HT1080 (cell line): ENCODE results near the gene RIIAD1. TPM values are rescaled to one million over a fixed set of nuclear protein-coding genes. Genes with fewer than 3 reads are reported as not detected.

Experiments used
- small RNA-seq: library from RNA; depleted of rRNA; stranded (forward); fragments of <200 nt; gene quantifications from one replicate; pipeline ENCODE3, GENCODE V24; 2014
- total RNA-seq: library from RNA; depleted of rRNA; stranded (reverse); fragments of >200 nt; shearing (Covaris generic); gene quantifications from 2 replicates; pipeline ENCODE4 v1.2.3, GENCODE V29; 2014; rRNA removed

Gene RIIAD1
- total RNA-seq, 1 experiment from 2014 or later = not detected

Small RNA genes lying within 50 kb of the gene (small RNA-seq; reads per million reads assigned to genes)
- gene RNU6-662P = not detected

Other genes starting within 250 kb of the RIIAD1 start
- gene CGN, start 210.1 kb upstream of the RIIAD1 start, total RNA-seq = 1.6 and 2.4 TPM in 2 replicates
- gene TUFT1, start 181.2 kb upstream of the RIIAD1 start, total RNA-seq = 7.2 and 9.3 TPM in 2 replicates
- 15.2 and 21.1 TPM in 2 replicates for gene SNX27, start 109.5 kb upstream of the RIIAD1 start, total RNA-seq
- not detected in 2 replicates for gene CELF3, start 4.7 kb upstream of the RIIAD1 start, total RNA-seq
- 112 and 136 TPM in 2 replicates for gene MRPL9, start 42.0 kb downstream of the RIIAD1 start, total RNA-seq
- 1.9 and 2.0 TPM in 2 replicates for gene TDRKH, start 69.0 kb downstream of the RIIAD1 start, total RNA-seq
- gene LINGO4, start 83.9 kb downstream of the RIIAD1 start, total RNA-seq = not detected in 2 replicates
- 0.03 TPM in 1 of 2 replicates, not detected in the other for gene RORC, start 110.3 kb downstream of the RIIAD1 start, total RNA-seq
- gene C2CD4D, start 118.3 kb downstream of the RIIAD1 start, total RNA-seq = not detected in 2 replicates
- not detected in 2 replicates for gene THEM5, start 132.2 kb downstream of the RIIAD1 start, total RNA-seq
- gene THEM4, start 188.0 kb downstream of the RIIAD1 start, total RNA-seq = 10.0 and 11.8 TPM in 2 replicates